GM21526 (cell line): ENCODE results near the gene TIMP2.
"Not testable (repeated sequence)": the region's sequence is repeated elsewhere in the genome, so short reads cannot be mapped to it uniquely, and the experiment has no call there.

Experiments
- ATAC-seq: cut with Tn5 transposase; IDR thresholded peaks from one replicate; pipeline ENCODE4 v1.9.1; 2021; ENCODE audit warnings: moderate library complexity; ENCODE audit not compliant: unreplicated experiment, low FRiP score

Gene TIMP2

DNA sequence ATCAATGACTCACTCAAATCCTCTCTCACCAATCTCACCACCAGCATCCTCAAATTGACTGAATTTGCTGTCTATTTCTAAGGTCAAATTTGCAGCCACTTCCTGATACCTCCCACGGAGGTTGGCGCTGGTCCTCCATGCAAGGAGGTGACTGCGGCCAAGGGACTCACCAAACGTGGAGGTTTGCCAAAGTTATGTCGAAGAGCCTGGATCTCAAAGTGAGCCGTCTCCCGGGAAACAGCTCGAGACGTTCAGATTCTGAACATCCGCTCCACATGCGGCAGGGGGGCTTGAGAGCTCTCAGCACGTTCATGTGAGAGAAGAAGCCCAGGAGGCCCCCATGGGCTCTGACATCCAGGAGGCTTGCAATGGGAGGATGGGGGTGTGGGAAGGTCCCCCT lies 31.9 kb upstream of the TIMP2 start:
- no peak for ATAC-seq

DNA sequence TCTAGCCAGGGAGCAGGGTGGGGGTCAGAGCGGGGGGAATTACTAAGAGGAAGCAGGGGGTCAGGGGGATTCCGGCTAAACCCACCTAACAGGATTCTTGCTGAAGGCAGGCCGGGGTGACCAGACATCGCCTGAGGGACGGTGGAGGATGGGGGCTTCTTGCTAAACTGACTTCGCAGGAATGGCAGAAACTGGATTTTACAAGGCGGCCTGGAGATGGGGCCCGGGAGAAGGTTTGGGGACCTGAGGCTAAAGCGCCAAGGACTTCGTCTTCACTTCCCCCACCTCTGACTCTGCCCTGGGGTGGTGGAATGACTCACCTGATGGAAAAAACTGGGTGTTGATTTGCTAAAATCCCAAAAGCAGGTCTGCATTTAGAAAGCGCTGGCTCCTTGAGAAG lies 31.1 kb upstream of the TIMP2 start:
- no peak for ATAC-seq

DNA sequence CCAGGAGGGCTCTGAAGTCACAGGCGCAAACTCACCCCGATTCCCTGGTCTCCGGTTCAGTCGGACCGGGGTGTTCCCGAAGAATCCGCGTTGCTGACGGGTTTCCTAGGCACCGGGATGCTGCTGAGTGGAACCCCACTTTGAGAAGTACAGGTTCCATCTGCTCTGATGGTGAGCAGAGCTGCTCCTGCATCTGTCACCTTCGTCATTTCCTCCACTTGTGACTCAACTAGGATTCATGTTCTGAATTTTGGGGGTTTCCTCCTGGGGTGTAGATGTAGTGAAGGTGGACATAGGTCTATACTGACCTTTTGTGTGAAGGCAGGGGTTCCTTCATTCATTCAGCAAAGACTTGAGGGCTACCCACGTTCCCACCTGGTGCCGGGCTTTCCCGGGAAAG lies 29.5 kb upstream of the TIMP2 start:
- no peak for ATAC-seq

DNA sequence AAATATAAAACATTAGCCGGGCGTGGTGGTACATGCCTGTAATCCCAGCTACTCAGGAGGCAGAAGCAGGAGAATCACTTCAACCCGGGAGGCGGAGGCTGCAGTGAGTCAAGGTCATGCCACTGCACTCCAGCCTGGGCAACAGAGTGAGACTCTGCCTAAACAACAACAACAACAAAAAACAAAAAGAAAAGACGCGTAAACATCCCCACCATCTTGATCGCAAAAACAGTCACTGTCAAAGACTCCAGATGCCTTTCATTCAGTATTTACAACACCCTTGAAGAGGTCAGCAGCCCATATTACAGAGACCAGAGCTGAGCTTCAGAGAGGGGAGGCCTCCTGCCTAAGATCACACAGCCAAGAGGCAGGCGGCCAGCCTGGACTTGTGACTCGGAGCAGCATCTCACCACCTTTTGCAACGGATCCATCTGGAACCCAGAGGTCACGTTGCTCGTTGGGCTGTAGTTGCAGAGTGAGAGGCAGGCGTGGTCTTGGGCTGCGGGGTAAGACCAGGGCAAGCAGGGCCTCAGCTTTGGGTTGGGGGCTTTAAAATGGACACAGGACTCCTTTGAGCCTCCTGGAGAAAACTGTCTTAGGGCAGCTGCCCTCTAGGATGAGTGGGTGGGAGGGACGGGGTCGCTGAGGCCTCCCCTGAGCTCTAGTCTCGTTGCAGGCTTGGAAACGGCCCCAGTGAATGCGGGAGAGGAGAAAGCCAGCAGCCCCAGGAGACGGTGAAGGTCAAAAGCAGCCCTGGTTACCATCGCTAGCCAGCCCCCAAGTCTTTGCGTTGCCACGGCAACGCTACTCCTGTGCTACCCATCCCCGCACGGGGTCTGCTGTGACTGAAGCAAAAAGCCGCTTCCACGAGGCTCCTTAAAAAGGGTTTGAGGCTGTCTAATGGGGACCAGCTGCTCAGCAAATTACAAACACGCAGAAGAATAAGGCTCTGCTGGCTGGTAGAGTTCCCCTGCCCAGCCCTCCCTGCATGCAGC lies 28.5 kb upstream of the TIMP2 start:
- ATAC-seq, result no peak

DNA sequence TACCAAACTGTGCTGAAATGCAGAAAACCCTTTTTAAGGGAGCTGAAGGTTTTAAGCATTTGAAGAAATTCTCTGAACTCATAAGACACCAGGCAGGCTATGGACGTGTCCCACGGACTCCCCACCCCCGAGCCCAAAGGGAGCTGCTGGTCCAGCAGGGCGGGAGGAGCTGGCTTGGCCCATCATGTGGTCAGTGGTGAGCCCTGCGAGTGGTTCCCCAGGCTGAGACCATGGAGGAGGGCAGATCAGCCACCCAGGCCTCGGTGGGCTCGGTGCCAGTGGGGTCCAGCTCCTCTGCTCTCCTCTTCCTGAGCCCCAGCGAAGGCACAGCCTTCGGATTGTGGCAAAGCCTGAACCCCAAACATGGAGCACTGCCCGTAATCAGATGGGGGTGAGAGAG lies 27.5 kb upstream of the TIMP2 start:
- ATAC-seq, result no peak

DNA sequence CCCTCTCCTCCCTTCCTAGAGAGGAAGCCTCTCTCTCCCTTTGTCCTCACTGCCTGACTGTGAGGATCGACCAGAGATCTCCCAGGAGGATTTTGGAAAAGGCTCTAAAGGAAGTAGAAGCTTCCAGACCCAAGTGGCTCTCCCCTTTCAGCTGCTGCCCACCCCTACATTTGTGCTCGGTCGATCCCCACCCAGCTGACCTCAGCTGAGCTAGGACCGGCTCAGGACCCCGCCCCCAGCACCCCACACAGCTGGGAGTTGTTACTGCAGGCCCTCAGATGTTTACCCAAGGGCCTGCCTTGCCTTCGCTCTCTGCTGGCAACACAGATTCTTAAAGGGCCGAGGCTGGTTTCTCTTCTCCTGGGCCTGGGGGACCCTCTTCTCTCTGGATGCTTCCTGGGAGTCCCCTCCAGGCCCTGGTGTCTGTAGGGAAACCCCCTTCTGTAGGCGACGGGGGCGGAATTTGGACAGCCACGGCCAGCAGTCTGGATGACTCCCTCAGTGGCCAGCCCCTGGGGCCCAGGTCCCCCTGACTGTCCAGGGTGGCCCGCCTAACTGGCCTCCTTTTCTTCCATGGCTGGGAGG lies 26.9 kb upstream of the TIMP2 start:
- no peak for ATAC-seq

DNA sequence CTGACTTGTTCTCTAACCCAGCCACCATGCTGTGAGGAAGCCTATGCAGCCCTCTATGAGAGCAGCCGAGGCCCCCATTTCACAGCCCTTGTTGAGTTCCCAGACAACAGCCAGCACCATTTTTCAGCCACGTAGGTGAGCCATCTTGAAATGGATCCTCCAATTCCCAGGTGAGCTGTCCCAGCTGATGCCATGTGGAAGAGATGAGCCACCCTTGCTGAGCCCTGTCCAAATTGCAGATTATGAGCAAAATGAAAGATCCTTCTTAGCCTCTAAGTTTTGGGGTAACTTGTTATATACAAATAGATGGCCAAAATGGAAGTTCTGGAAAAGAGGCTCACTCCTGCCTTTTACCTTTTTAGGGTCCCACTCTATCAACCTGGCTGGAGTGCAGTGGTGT lies 25.7 kb upstream of the TIMP2 start:
- no peak for ATAC-seq

DNA sequence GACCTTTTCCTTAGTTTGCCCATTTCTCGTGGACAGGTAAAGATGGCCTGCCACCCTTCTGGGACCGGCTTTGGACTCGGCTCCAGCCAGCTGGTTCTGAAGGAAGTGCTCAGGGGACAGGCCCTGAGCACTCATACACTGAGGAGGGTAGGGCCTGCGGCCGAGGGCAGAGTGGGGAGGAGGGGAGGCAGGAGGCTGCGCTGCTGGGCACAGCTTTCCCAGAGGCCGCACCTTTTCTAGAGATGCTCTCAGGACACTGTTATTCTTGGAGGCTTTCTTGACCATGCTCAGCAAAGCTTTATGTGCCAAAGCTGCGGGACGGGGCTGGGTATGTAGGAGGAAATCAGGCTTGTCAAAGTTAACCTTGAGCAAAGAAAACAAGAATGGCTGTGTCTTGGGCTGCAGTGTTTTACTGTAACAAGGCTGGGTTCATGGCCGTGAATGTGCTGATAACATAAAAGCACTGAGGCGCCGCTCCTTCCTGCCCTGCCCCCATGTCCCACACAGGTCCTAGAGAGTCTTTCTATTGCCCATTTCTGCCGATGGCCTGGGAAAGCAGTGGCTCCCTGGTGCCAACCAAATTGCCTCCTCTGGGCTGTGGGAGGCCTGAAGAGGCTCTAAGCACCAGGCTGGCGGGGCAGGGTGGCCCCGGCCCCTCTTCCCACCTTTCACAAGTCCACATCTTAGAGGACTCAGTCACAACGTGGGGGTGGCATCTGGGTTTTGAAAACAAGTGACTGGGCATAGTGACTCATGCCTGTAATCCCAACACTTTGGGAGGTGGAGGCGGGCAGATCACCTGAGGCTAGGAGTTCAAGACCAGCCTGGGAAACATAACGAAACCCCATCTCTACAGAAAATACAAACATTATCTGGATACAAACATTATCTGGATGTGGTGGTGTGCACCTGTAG lies 22.3 kb upstream of the TIMP2 start:
- no peak for ATAC-seq

DNA sequence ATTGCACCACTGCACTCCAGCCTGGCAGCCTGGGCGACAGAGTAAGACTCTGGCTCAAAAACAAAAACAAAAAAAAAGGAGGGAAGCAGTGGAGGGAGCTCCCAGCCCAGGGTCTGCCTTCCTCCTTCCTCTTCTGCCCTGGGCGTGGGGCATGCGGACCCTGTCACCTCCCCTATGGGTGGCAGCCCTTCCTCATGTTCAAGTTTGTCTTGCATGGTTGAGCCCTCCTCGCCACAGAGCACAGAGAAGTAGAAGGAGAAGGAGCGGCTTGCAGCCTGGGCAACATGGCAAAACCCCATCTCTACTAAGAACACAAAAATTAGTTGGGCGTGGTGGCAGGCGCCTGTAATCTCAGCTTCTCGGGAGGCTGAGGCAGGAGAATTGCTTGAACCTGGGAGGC lies 21.4 kb upstream of the TIMP2 start:
- ATAC-seq, result no peak

DNA sequence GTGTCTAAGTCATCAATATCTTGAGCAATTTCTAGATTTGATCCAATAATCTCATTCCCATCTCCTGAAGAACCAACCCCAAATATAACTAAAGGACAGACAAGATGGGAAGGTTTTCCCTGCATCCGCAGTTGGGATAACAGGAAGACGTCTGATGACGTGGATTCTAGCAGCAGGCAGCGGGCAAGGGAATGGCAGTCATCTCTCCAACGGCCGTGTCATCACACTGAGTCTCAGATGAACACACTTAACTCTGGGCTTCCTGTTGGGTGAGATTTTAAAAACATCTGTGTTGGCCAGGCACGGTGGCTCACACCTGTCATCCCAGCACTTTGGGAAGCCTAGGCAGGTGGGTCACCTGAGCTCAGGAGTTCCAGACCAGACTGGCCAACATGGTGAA lies 20.9 kb upstream of the TIMP2 start:
- no peak for ATAC-seq

DNA sequence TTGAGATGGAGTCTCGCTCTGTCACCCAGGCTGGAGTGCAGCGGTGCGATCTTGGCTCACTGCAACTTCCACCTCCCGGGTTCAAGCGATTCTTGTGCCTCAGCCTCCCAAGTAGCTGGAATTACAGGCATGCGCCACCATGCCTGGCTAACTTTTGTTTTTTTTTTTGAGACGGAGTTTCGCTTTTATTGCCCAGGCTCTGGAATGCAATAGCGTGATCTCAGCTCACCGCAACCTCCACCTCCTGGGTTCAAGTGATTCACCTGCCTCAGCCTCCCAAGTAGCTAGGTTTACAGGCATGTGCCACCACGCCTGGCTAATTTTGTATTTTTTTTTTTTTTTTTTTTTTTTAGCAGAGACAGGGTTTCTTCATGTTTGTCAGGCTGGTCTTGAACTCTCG lies 20.3 kb upstream of the TIMP2 start:
- ATAC-seq, result not testable (repeated sequence)

DNA sequence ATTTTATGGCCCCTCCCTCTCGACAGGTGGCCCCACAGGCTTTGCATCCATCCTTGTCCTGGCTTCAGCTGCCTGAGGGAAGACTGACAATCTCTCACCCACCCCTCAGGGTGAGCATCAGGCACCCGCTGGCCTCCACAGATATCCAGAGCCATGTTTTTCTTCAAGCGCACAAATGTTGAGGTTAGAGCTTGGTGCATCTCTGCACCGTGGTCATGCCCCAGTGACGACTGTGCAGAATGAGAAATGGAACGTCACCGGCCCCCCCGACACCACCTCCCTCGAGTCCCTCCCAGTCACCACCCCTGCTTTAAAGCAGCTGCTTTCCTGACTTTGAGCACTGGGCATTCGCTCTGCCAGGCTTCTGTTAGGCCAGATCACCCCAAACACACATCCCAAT lies 19.8 kb upstream of the TIMP2 start:
- no peak for ATAC-seq

DNA sequence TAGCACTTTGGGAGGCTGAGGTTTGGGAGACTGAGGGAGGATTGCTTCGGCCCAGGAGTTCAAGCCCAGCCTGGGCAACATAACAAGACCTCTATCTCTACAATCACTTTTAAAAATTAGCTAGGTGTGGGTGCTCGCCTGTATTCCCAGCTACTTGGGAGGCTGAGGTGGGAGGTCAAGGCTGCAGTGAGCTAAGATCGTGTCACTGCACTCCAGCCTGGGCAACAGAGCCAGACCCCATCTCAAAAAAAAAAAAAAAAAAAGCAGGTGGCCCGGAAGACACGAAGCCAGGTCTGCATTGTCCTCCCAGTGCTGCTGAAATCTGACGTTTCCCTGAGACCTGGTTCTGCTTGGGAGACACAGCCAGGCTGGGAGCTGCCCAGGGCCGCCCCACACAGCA lies 18.8 kb upstream of the TIMP2 start:
- ATAC-seq, result no peak

DNA sequence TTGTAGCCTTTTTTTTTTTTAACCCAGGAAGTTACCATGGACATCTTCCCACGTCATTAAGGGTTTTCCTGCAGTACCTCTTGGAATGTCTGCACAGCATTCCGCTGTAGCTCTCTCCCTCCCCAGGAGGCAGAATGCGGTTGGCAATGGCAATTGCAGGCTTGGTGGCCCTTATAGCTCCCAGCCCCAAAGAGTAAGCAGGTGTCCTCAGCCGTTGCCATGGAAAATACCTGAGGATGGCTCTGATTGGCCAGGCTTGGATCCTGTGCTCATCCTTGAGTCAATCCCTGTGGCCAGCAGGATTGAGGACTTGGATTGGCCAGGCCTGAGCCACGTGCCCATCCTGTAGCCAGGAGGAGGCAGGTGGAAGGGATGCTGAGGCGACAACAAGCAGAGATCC lies 15.5 kb upstream of the TIMP2 start:
- ATAC-seq, result no peak

DNA sequence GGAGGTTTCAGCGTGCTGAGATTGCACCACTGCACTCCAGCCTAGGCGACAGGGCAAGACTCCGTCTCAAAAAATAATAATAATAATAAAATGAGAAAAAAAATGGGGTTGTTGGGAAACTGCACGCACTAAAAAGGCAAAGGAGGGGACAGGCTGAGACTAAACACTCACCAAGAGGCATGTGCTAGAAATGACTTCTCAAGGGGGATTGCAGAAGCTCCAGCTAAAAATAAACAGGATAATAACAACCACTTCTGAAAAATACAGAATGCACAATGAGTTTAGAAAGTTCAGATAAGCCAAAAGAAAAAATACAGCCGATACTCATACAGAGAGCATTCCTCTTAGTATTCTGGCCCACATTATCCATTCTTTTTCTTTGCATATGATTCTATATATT lies 15.1 kb upstream of the TIMP2 start:
- ATAC-seq, result no peak

DNA sequence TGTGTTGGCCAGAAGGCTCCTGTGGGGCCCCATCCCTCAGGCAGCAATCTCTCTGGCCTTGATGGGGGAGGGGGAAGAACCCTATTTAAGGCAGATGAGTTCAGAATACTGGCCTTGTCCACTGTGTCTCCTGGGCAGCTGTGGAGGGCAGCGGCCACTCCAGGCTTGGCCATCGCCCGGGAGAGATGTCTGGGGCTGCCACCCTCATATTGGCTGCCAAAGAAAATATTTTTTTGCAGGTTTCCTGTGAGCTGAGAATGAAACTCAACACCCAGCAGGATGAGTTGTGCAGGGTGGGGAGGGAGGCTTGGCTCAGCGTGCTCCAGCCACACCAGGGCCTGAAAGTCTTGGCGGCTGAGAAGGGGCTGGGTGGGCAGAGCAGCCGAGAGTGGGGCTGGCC lies 14.4 kb upstream of the TIMP2 start:
- ATAC-seq, result no peak

DNA sequence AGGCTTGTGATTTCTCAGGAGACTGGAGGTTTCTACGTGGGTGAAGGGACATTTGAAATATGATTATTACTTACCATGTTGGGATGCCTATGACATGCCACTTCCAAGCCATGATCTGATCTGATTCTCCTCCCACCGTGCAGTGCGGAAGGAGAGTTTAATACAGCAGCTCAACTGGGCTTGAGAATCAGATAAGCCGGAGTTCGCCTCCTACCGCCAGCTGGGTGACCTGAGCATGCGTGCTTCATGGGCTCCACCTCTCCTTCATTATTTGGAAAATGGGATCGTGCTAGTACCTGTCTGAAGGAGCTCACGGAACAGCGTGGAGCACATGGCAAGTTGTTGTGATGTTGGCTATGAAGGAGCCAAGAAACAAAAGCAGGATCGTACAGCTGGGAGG lies 12.4 kb upstream of the TIMP2 start:
- ATAC-seq, result no peak

DNA sequence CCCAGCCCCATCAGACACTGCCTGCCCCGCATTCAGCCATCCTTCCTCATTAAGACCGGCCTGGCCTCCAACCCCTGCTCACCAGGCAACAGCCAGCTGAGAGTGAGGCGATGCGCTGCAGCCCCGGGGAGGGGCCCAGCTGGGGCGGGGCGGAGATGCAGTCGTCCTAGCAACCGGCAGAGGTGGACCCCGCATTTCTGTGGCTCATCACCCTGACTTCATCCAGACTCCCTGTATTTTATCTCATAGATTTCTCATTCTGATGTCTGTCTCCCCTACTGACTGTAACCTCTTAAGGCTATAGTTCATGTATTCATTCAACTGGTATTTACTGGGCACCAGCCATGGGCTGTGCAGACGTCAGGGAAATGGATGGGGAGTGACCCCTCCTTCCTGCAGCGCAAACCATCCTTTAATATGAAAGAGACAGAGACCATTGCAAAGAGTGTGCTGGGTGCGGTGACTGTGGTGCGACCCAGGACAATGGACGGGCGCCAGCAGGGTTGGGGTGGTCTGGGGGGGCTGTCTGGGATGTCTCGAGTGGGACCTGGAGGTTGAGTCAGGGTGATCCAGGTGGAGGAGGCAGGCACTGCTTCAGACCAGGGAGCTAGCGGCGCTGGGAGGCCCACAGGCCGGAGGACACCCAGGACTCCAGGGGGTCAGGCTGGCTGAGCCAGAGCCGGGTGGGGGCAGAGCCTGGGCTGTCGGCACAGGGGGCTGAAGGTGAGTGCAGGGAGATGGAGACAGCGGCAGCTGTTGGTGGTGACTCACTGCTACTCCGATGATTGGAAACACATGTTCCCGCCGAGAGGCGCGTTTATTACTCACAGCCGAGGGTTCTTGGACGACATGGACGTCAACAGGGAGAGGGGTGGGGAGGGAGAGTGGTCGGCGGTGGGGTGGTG lies 10.5 kb upstream of the TIMP2 start:
- ATAC-seq, result no peak

DNA sequence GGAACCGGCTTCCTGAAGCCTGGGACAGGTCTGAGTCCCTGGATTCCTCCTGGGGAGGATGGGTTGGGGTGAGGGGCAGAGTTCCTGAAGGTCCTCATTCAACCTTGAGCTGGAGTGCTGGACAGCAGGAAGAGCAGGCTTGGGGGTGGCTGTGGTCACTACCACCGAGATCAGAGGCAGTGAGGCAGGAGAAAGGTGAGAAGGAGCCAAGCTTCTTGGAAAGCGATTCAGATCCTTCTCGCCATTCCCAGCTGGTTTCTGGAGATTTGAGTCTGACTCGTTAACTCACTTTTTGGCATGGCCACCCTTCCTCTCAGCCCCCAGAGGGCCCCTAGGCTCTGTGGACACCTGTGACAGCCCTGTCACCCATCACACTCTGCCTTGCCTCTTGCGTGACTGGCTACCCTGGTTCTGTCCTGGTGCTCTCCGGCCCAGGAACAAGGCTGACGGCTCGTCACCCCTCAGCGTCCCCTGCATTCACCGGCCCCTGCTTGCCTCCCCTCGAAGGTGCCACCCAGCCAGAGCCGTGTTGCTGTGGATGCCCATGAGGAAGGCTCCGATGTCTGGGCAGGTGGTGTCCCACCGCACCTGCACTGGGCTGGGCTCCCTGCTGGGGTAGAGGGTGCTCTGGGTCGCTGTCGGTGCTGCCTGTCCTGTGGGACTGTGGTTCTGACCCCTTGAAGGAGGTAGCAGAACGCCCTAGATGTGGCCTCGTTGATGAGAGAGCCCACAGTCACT lies 9.7 kb upstream of the TIMP2 start:
- ATAC-seq, result no peak
